Iris pigment epithelial cell (primary cell): Measurements from ENCODE around the gene OPRD1.
"Not testable (repeated sequence)": the region's sequence is repeated elsewhere in the genome, so short reads cannot be mapped to it uniquely, and the experiment has no call there.

Experiments
- DNase-seq: peaks from one replicate; pipeline ENCODE4 v3.0.0-alpha.2; 2011; ENCODE audit warnings: low read depth

Gene OPRD1

GRCh38 chr1:28847207-28847606, 35.2 kb downstream of the OPRD1 start:
- DNase-seq: not testable (repeated sequence)

GRCh38 chr1:28848416-28848815, 36.4 kb downstream of the OPRD1 start:
- DNase-seq: no peak

- DNase-seq: no peak
Observed at GRCh38 chr1:28853093-28853742, 41.2 kb downstream of the OPRD1 start.

- not testable (repeated sequence) for DNase-seq
Observed at GRCh38 chr1:28854406-28854805, 42.4 kb downstream of the OPRD1 start.

- no peak for DNase-seq
Observed at GRCh38 chr1:28855046-28855445, 43.1 kb downstream of the OPRD1 start.

- no peak for DNase-seq
Observed at GRCh38 chr1:28855469-28855951, 43.5 kb downstream of the OPRD1 start.

GRCh38 chr1:28855969-28856368, 44.0 kb downstream of the OPRD1 start:
- DNase-seq: no peak

GRCh38 chr1:28860332-28861073, 48.5 kb downstream of the OPRD1 start:
- peak; percentile 21 for DNase-seq

GRCh38 chr1:28862571-28863403, 50.8 kb downstream of the OPRD1 start:
- DNase-seq: no peak

GRCh38 chr1:28864695-28865094, 52.7 kb downstream of the OPRD1 start:
- DNase-seq: no peak

- DNase-seq: no peak
Observed at GRCh38 chr1:28865997-28866650, 54.2 kb downstream of the OPRD1 start.

GRCh38 chr1:28867850-28868249, 55.9 kb downstream of the OPRD1 start:
- DNase-seq: no peak

- DNase-seq: no peak
Observed at GRCh38 chr1:28869952-28870351, 58.0 kb downstream of the OPRD1 start.

GRCh38 chr1:28871631-28872401, 59.8 kb downstream of the OPRD1 start:
- DNase-seq: no peak

GRCh38 chr1:28875134-28875533, 63.2 kb downstream of the OPRD1 start:
- DNase-seq: not testable (repeated sequence)

GRCh38 chr1:28877132-28877781, 65.3 kb downstream of the OPRD1 start:
- DNase-seq: peak; percentile 59

- DNase-seq: no peak
Observed at GRCh38 chr1:28878796-28879195, 66.8 kb downstream of the OPRD1 start.

GRCh38 chr1:28882009-28882628, 70.1 kb downstream of the OPRD1 start:
- peak; percentile 74 for DNase-seq

- no peak for DNase-seq
Observed at GRCh38 chr1:28883242-28883616, 71.3 kb downstream of the OPRD1 start.

- DNase-seq: no peak
Observed at GRCh38 chr1:28885472-28885877, 73.5 kb downstream of the OPRD1 start.
